SH-SY5Y (cell line): Measurements from ENCODE around the gene ZBED2.

Experiments used
- GATA2 ChIP-seq: IDR thresholded peaks from 2 replicates; pipeline ENCODE4 v1.6.1; 2011; ENCODE audit warnings: mild to moderate bottlenecking, low read depth, low read length
- GATA3 ChIP-seq: IDR thresholded peaks from 2 replicates; pipeline ENCODE4 v1.6.1; 2011; ENCODE audit warnings: low read depth, mild to moderate bottlenecking, low read length, moderate library complexity

ZBED2 gene, protein sequence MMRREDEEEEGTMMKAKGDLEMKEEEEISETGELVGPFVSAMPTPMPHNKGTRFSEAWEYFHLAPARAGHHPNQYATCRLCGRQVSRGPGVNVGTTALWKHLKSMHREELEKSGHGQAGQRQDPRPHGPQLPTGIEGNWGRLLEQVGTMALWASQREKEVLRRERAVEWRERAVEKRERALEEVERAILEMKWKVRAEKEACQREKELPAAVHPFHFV

DNA sequence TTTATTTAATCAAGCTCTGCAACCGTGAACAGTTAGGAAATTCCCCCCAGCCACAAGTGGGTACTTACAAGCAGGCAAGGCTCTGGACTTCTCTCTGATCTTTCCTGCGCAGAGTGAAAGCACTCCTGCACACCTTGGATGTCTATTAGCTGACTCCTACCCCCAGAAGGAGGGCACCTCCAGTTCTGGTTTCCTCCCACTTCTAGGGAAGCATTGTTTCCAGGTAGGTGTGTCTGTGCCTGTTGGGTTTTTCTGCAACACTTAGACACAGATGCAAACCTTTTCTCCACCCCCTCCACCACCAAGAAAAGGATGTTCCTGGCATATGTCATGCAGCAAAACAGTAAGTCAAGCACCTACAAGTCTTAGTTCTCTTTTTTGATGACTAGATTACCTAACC, at the start of gene ZBED2:
TSS of gene ZBED2 (minus strand) at position 115 of the 400 bp plus-strand sequence. CDS start 1,145 bp downstream, outside the sequence.
- TF ChIP-seq GATA3 (no peak), GATA2 (no peak)

DNA sequence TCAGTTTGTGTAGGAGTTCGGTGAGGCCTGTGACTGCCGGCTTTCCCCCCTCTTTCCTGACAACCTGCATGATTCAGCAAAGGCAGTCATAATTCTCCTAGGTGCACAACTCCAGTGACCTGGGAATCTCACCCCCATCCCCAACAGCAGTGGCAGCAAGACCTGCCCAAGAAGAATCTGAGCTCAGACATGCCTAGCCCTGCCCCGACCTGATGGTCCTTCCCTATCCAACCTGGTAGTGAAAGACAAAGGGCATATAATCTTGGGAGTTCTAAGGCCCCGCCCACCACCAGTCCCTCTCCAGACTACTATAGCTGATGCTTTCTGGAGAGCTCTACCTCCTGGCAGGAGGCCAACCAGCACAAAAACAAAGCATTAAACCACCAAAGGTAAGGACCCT, 44.2 kb upstream of the ZBED2 start:
- TF ChIP-seq GATA2 (no peak), GATA3 (no peak)

DNA sequence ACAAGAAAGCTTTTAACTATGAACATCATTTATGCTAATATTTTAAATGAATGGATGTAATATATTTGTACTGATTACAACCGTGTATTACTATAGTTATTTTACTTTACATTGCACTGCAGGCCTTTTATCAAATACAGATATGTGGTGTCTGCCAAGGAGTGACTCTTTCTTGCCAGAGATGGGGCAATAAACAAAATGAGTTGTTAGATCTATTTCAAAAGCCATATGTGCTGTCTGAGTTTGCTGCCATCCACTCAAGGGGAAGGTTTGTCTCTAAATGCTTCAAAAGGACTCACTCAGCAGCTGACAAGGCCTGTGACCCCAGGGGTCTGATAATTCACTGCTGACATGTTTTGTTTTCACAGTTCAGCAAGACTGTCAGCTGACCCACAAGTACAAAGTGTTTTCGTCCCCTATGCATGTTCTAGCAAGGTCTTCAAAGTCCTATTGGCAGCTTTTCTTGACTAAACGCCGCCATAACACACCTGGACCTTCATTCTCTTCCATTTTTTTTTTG, 41.3 kb upstream of the ZBED2 start:
- TF ChIP-seq GATA2 (no peak), GATA3 (no peak)

DNA sequence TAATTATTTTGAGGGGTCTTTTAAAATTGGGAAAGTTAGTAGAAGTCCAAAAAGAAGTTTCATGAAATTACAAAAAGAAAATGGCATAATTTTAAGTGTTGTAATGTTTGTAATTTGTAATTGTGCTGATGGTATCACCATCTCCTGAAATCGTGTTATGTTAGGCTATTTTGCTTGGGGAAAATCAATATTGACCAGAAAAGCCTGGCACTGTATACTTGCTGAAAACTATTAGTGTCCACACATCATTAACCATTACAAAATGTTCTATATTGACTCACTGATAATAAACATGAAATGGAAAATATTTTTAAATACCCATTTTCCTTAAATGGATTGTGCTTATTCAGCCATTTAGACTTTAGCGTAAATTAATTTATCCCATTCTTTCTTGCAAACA, 40.3 kb upstream of the ZBED2 start:
- TF ChIP-seq GATA2, result no peak
- no peak for TF ChIP-seq GATA3

DNA sequence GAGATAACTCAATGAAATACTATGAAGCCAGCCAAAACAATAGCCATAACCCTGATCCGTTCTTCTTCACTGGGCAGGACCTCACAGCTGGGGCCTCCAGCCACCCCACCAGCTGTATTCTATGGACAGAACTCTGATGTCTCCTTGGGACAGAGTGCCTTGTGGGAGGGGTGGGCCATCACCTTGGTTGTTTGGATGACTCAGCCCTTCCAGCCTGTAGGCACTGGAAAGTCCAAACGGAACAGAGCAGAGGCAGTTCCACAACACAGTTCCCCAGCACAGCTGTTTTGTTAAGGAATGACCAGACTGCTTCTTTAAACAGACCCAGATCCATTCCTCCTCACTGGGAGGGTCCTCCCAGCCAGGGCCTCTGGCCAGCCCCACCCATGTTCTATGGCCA, 31.9 kb upstream of the ZBED2 start:
- TF ChIP-seq GATA2 (no peak), GATA3 (no peak)

DNA sequence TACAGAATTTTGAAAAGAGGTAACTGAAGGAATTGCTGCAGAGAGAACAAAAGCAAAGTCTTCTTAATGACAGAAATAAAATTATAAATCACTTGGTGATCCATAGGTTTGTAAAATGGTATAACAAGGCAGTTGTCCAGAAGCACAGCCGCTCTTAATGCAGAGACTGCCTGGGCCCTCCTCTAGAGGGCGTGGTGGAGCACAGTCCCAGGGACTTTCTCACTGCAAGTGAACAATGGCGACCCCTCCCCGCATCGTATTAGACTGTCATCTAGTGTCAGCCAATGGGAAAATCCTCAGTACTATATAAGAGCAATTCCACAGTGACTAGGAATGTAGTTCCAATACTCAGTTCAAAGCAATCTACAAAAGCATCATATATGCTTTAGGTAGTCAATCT, 26.4 kb upstream of the ZBED2 start:
- TF ChIP-seq GATA3 (no peak), GATA2 (no peak)

DNA sequence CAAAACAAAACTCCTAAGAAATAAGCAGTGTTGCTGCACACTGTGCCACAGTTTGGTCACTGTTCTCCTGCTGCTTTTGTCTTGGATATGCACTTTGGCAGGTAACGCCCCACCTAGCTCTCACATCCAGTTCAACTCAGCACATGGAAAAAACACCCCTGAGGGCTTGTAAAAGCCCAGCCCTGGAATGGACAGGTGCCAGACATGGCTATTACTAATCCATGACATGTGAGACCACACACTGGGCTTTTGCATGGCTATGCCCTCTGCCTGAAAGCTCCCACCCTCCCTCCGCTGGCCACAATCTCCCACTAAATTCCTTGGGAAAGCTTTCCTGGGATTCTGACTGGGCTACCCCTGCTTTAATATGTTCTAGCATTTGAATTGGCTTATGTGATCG, 24.7 kb upstream of the ZBED2 start:
- TF ChIP-seq GATA2 (no peak), GATA3 (no peak)

DNA sequence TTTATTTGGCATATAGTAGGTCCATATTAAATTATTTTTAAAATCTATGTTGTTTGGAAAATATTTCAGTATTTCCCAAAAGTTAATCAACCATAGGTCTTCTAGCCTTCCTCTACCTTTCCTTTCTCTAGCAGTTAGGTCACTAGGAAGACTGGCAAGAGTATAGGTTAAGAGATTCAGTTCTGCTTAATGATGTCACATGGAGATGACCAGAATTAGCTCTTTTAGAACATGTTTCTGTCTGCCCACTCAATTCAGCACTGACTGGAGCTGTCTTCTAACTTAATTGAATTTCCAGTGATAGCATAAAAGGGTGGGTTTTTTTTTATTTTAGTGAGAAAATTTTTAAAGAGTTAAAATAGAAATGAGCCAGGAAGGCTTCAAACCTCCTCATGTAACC, 23.8 kb upstream of the ZBED2 start:
- TF ChIP-seq GATA3 (no peak), GATA2 (no peak)

DNA sequence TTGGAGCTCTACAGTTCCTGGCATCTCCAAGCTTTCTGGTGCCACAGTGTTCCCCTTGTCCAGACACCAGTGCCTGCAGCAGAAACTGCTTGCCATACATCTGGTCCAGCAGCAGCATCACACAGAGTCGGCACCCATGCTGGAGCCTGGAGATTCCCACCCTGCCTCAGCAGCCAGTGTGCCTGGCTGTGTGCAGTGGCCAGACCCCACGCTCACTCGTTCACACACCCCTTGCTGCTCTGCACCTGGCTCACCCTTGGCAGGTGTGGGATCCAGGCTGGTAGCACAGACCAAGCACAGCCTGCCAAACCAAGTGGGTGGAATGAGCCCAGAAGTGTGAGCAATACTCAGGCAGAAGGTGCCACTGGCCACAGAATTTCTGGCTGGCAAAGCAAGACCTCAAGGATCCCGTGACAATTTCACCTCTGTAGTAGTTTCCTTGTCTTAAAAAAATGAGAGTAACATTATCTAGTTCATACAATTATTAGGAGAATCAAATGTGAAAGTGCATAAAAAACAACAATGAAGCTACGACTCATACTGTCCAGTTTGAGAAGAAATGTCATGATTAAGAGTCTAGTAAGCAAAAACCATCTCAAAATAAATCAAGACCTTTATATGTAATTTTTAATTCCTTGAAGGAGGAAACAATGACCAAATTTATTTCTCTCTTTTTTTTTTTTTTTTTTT, 22.9 kb upstream of the ZBED2 start:
- TF ChIP-seq GATA2 (no peak), GATA3 (no peak)

DNA sequence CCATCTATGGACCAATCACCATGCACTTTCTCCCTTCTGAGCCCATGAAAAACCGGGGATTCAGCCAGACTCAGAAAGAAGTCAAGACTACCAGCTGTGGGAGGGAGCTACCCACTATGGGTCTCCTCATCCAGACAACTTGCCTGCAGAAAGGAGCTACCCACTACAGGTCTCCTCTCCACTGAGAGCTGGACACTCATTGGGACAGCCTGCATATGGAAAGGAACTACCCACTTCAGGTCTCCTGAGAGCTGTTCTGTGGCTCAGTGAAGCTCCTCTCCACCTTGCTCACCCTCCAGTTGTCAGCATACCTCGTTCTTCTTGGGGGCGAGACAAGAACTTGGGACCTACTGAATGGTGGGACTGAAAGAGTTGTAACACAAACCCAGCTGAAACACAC, 22.3 kb upstream of the ZBED2 start:
- no peak for TF ChIP-seq GATA3
- no peak for TF ChIP-seq GATA2

DNA sequence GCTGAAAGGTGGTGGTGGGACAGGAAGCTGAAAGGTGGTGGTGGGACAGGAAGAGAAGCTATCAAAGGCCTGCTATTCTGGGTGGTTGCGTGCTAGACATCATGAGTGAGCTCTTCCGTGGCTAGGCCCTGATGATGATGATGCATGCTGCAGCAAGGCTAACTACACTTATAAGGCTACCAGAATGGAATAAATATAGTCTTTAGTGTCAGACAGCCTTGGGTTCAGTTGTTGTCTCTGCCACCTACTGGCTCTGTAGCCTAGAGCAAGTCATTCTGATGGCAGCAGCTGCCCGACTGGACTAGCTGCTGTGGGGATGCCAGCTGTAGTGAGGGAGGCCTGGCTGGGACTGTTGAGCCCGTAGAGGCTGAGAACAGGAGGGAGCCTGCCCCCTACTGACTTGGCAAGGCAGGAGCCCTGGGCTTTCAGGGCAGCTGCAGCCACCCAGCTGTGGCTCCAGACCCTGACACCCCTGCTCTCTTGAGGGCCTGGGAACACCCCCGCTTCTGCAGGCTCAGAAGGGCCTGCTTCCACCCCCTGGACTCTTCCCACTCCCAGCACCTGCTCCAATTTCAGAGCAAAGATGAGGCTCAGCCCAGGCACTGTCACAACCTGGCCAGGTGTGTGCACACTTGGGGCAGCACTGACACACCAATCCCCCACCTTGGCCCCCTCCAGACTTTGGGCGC, 21.4 kb upstream of the ZBED2 start:
- TF ChIP-seq GATA2 (no peak), GATA3 (no peak)

DNA sequence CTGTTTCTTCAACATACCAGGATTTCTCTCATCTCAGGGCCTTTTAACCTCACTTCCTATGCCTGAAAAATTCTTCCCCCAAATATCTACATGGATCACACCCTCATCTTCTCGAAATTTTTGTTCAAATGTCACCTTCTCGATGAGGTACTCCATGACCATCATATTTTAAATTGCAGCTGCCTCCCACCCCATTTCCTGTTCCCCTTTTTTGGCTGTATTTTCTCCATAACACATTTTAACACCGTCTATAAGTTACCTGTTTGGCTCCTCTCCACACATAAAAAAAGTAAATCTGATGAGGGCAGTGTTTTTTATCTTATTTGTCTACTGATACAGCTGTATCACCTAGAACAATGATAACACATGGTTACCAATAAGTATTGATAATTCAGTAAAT, 20.7 kb upstream of the ZBED2 start:
- TF ChIP-seq GATA3 (no peak), GATA2 (no peak)

DNA sequence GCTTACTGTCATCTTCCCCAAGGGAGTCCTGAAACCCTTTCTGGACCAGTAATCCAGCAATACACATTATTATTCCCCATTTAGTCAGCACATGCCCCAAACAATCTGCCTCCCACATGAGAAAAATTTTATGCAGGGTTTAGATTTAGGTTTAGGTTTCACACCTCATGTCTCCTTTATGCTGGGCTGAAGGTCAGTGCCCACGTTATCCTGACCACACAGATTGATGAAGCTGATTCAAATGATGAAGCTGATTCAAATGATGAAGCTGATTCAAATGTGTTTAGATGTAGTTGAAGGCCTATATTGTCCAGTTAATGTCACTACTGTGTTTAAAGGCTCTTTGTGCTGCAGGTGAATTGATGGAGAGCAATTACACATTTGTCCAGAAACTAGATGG, 18.1 kb upstream of the ZBED2 start:
- TF ChIP-seq GATA2 (no peak), GATA3 (no peak)

DNA sequence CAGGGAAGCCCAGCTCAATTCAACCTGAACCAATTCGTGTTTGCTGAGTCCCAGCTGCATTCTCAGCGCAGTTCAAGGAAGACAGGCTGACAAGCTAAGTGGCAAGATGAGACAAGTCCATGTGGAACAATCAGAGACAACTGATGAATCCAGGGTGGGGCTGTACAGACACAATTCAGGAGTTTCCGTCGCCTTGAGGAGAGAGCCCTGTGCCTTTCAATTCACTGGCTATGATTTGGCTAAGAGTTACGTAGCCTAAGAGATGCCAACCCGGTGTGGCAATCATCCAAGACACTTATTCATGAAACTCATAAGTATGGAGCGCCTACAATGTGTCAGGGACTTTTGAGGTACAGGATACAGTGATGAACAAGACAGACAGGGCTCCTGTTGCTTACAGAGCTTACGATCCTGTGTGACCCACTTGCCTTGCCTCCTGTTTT, 15.5 kb upstream of the ZBED2 start:
- TF ChIP-seq GATA3 (no peak), GATA2 (no peak)

DNA sequence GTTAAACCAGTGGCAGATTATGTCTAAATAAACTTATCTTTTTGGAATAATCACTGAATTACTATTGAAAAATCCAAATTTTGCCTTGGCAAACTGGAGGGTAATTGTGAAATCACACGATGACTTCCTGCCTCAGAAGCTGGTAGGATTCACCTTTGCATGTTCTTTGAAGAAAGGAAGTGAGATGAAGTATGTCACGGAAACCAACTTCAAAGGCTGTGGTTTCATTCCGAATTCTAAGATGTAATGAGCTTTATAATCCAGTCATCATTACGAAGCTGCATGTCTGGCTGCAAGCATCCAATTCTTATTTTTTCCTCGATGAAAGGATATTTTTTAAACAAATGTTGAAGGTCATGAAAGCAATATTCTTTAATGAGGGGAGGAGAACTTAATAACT, 15.0 kb upstream of the ZBED2 start:
- TF ChIP-seq GATA2, result no peak
- no peak for TF ChIP-seq GATA3
